Neural cell (in vitro differentiated cells): ENCODE results near the gene KHDRBS2. TPM values are rescaled to one million over a fixed set of nuclear protein-coding genes. Genes with fewer than 3 reads are reported as not detected.
A peak's percentile ranks its signal among the peaks of the same experiment; 100 is the strongest.

Experiments
- H2AFZ ChIP-seq: fragments of 200-600, 300-800 bp; sonication (generic), shearing (Covaris generic); 2 replicates; pipeline ENCODE4 v1.6.0; 2014; ENCODE audit warnings: low read depth, mild to moderate bottlenecking, antibody characterized with exemption, low read length, moderate library complexity
- H3F3A ChIP-seq: fragments of 200-600 bp; shearing (Covaris generic); 2 replicates; pipeline ENCODE4 v1.6.1; 2016; ENCODE audit warnings: mild to moderate bottlenecking, moderate library complexity, mixed read lengths, antibody characterized with exemption, low read length; ENCODE audit not compliant: insufficient read depth, poor library complexity, severe bottlenecking
- H3K27ac ChIP-seq: fragments of 200-600, 300-800 bp; sonication (generic), shearing (Covaris generic); 2 replicates; pipeline ENCODE4 v1.5.1; 2014; ENCODE audit warnings: mild to moderate bottlenecking, low read length, moderate library complexity
- H3K27me3 ChIP-seq: fragments of 300-800, 200-600 bp; sonication (generic), shearing (Covaris generic); 2 replicates; pipeline ENCODE4 v1.6.0; 2014; ENCODE audit warnings: mild to moderate bottlenecking, low read depth, low read length, moderate library complexity; ENCODE audit not compliant: insufficient read depth
- H3K36me3 ChIP-seq: fragments of 300-800, 200-600 bp; sonication (generic), shearing (Covaris generic); 2 replicates; pipeline ENCODE4 v1.5.1; 2014; ENCODE audit warnings: mild to moderate bottlenecking, antibody characterized with exemption, low read length, moderate library complexity; ENCODE audit not compliant: insufficient read depth
- H3K4me2 ChIP-seq: fragments of 300-800, 200-600 bp; sonication (generic), shearing (Covaris generic); 2 replicates; pipeline ENCODE4 v1.6.0; 2014; ENCODE audit warnings: mild to moderate bottlenecking, low read length
- H3K4me3 ChIP-seq: fragments of 300-800, 200-600 bp; sonication (generic), shearing (Covaris generic); 2 replicates; pipeline ENCODE4 v1.5.1; 2014; ENCODE audit warnings: mild to moderate bottlenecking, low read length, moderate library complexity
- H3K79me2 ChIP-seq: fragments of 200-600 bp; shearing (Covaris generic); replicated peaks from 2 replicates; pipeline ENCODE4 v1.6.0; 2014; ENCODE audit warnings: mild to moderate bottlenecking, low read length, moderate library complexity; ENCODE audit not compliant: insufficient read depth
- H3K9ac ChIP-seq: fragments of 300-800, 200-600 bp; sonication (generic), shearing (Covaris generic); 2 replicates; pipeline ENCODE4 v1.6.1; 2016; ENCODE audit warnings: mild to moderate bottlenecking, low read length, mixed read lengths
- H3K9me2 ChIP-seq: fragments of 200-600 bp; shearing (Covaris generic); 2 replicates; pipeline ENCODE4 v1.6.1; 2016; ENCODE audit warnings: mild to moderate bottlenecking, low read length, mixed read lengths; ENCODE audit not compliant: insufficient read depth
- H3K9me3 ChIP-seq: fragments of 200-600, 300-800 bp; sonication (generic), shearing (Covaris generic); 2 replicates; pipeline ENCODE4 v1.6.1; 2016; ENCODE audit warnings: mild to moderate bottlenecking, mixed run types, low read length, moderate library complexity, mixed read lengths
- H4K20me1 ChIP-seq: fragments of 200-600 bp; shearing (Covaris generic); 2 replicates; pipeline ENCODE4 v1.6.1; 2016; ENCODE audit warnings: mild to moderate bottlenecking, mixed run types; ENCODE audit not compliant: insufficient read depth
- CTCF ChIP-seq: fragments of 450-650 bp; IDR thresholded peaks from 2 replicates; pipeline ENCODE4 v1.5.1; 2014; ENCODE audit warnings: antibody characterized with exemption, mild to moderate bottlenecking, moderate library complexity; ENCODE audit not compliant: poor library complexity, severe bottlenecking
- EP300 ChIP-seq: fragments of 450-650 bp; conservative IDR thresholded peaks from 2 replicates; pipeline ENCODE4 v1.6.1; 2014; ENCODE audit warnings: antibody characterized with exemption, mild to moderate bottlenecking, moderate library complexity; ENCODE audit not compliant: poor library complexity, severe bottlenecking
- EZH2 ChIP-seq: fragments of 200-600, 300-800 bp; shearing (Covaris generic), sonication (generic); IDR thresholded peaks from 2 replicates; pipeline ENCODE4 v1.6.1; 2014; ENCODE audit warnings: antibody characterized with exemption, low read length, borderline replicate concordance, mild to moderate bottlenecking; ENCODE audit not compliant: insufficient read depth, poor library complexity, severe bottlenecking
- MXI1 ChIP-seq: fragments of 450-650 bp; conservative IDR thresholded peaks from 2 replicates; pipeline ENCODE4 v1.6.1; 2014; ENCODE audit warnings: antibody characterized with exemption, mild to moderate bottlenecking; ENCODE audit not compliant: poor library complexity, severe bottlenecking
- POLR2AphosphoS5 ChIP-seq: IDR thresholded peaks from 2 replicates; pipeline ENCODE4 v1.6.1; 2012
- RAD21 ChIP-seq: fragments of 450-650 bp; conservative IDR thresholded peaks from 2 replicates; pipeline ENCODE4 v1.6.1; 2014; ENCODE audit warnings: antibody characterized with exemption, mild to moderate bottlenecking, moderate library complexity
- SMC3 ChIP-seq: fragments of 450-650 bp; conservative IDR thresholded peaks from 2 replicates; pipeline ENCODE4 v1.6.1; 2014; ENCODE audit warnings: antibody characterized with exemption, mild to moderate bottlenecking, moderate library complexity; ENCODE audit not compliant: poor library complexity
- TAF1 ChIP-seq: IDR thresholded peaks from 2 replicates; pipeline ENCODE4 v1.6.1; 2012; ENCODE audit warnings: low read depth
- polyA plus RNA-seq: library from polyadenylated mRNA; depleted of rRNA; stranded (reverse); fragments of >200 nt; gene quantifications from 2 replicates; pipeline ENCODE4 v1.2.3, GENCODE V29; 2014
- TF ChIP-seq, protein P1 (sequence below): IDR thresholded peaks from 2 replicates; pipeline ENCODE4 v1.6.1; 2012; ENCODE audit warnings: borderline replicate concordance

KHDRBS2 gene
- polyA plus RNA-seq, 1 donor from 2014 or later: 28.5 TPM

- H4K20me1 ChIP-seq: no peaks in the 10 kb centered on the region
- no peak overlapping the region for H3K9ac ChIP-seq
- no peaks in the 10 kb centered on the region for H3K27me3 ChIP-seq
- TF ChIP-seq SMC3 (peak; percentile 88), MXI1 (no peak), EP300 (no peak), EZH2 (no peak), POLR2AphosphoS5 (no peak), TAF1 (no peak), CTCF (peak; percentile 81), RAD21 (peak; percentile 85)
- TF ChIP-seq, protein P1, sequence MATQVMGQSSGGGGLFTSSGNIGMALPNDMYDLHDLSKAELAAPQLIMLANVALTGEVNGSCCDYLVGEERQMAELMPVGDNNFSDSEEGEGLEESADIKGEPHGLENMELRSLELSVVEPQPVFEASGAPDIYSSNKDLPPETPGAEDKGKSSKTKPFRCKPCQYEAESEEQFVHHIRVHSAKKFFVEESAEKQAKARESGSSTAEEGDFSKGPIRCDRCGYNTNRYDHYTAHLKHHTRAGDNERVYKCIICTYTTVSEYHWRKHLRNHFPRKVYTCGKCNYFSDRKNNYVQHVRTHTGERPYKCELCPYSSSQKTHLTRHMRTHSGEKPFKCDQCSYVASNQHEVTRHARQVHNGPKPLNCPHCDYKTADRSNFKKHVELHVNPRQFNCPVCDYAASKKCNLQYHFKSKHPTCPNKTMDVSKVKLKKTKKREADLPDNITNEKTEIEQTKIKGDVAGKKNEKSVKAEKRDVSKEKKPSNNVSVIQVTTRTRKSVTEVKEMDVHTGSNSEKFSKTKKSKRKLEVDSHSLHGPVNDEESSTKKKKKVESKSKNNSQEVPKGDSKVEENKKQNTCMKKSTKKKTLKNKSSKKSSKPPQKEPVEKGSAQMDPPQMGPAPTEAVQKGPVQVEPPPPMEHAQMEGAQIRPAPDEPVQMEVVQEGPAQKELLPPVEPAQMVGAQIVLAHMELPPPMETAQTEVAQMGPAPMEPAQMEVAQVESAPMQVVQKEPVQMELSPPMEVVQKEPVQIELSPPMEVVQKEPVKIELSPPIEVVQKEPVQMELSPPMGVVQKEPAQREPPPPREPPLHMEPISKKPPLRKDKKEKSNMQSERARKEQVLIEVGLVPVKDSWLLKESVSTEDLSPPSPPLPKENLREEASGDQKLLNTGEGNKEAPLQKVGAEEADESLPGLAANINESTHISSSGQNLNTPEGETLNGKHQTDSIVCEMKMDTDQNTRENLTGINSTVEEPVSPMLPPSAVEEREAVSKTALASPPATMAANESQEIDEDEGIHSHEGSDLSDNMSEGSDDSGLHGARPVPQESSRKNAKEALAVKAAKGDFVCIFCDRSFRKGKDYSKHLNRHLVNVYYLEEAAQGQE: no peak
- H3K9me3 ChIP-seq: no peaks in the 10 kb centered on the region
- no peaks in the 10 kb centered on the region for H3K36me3 ChIP-seq
- H3K27ac ChIP-seq: no peak overlapping the region
- no peak overlapping the region for H3K4me2 ChIP-seq
- H3F3A ChIP-seq: no peaks in the 10 kb centered on the region
- no peaks in the 10 kb centered on the region for H3K9me2 ChIP-seq
- no peak overlapping the region for H2AFZ ChIP-seq
- no peak overlapping the region for H3K4me3 ChIP-seq
- no peaks in the 10 kb centered on the region for H3K79me2 ChIP-seq
These were observed 135.9 kb downstream of the KHDRBS2 start for GRCh38 chr6:62150048-62150663.

DNA sequence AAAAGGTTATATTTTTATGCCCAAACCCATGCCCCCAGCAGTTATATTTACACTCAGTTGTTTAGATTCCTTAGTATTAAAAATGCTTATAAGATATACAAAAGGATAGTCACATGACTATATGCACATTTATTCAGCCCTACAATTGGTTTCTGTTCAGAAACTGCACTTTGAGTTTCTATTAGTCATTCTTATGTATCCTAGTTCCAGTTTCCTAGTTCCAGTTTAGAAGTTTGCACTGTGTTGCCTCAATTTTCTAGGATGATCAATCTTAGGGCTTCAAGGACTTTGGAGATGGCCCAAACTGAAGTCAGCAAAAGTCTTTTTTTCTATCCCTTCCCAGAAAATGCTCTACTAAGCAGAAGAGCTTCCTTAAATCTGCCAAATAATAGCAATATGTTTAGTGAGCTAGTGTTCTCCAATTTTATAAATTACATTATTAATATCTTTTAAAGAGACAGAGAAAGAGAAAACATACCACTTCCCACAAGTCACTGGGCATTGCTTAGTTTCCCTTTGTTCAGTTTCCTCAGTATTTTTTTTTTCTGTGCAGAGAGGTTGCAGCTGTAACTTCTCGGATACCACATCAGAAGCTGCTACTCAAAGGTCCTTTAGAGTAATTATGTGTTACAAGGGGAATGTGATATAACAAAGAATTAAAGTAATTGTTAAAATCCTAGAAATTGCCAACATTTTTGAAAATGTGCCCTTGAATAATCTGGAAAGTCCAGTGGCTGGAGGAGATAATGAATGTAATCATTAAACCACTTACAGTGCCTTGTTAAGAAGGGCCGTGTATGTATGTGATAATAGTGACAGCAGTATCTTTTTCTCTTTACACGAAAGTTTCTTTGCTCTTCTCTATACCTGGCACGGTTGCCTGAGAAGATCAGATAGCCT is 138.8 kb downstream of the KHDRBS2 start:
- Histone ChIP-seq H3K27ac (no peak overlapping the region), H2AFZ (no peak overlapping the region), H3K9me2 (no peaks in the 10 kb centered on the region), H3K36me3 (no peaks in the 10 kb centered on the region), H3K9ac (no peak overlapping the region), H3K79me2 (no peaks in the 10 kb centered on the region), H3F3A (no peaks in the 10 kb centered on the region), H3K4me2 (no peak overlapping the region), H3K9me3 (no peaks in the 10 kb centered on the region), H4K20me1 (no peaks in the 10 kb centered on the region), H3K4me3 (no peak overlapping the region), H3K27me3 (no peaks in the 10 kb centered on the region)
- TF ChIP-seq TAF1 (no peak), EZH2 (no peak), SMC3 (no peak), EP300 (no peak), CTCF (no peak), MXI1 (no peak), RAD21 (no peak), POLR2AphosphoS5 (no peak)
- TF ChIP-seq, protein P1: no peak
